CD8-positive, alpha-beta memory T cell (primary cell): ENCODE measurements around the gene DPYD. TPM values are rescaled to one million over a fixed set of nuclear protein-coding genes. Genes with fewer than 3 reads are reported as not detected.

ENCODE experiments used
- CTCF ChIA-PET: fragments of 350-600 bp; sonication (Branson Sonifier 250); formaldehyde crosslinking; loops from one replicate; lab custom pipeline; 2021; ENCODE audit warnings: antibody characterized with exemption; lab: Charles Lee
- POLR2A ChIA-PET: fragments of 350-600 bp; sonication (Branson Sonifier 250); formaldehyde crosslinking; loops from one replicate; lab custom pipeline; 2021; ENCODE audit warnings: antibody characterized with exemption; lab: Charles Lee
- DNase-seq, 5 donors: peaks; one replicate each; pipeline versions ENCODE4 v3.0.0 to v3.0.0-alpha.2; 2020 to 2022; ENCODE audit warnings: mixed read lengths in 1 of 5
- H3K27ac ChIP-seq: one replicate; pipeline ENCODE4 v1.7.0; 2013; ENCODE audit warnings: low read depth, mild to moderate bottlenecking, low read length, moderate library complexity
- H3K27me3 ChIP-seq: 2 replicates; pipeline ENCODE4 v1.7.0; 2013; ENCODE audit warnings: low read length, mild to moderate bottlenecking; ENCODE audit not compliant: insufficient read depth, poor library complexity, severe bottlenecking
- H3K36me3 ChIP-seq: 2 replicates; pipeline ENCODE4 v1.7.0; 2013; ENCODE audit warnings: mild to moderate bottlenecking, low read length, moderate library complexity; ENCODE audit not compliant: insufficient read depth
- H3K4me1 ChIP-seq: 2 replicates; pipeline ENCODE4 v1.7.0; 2013; ENCODE audit warnings: mild to moderate bottlenecking, low read length, moderate library complexity; ENCODE audit not compliant: insufficient read depth
- H3K4me3 ChIP-seq: 2 replicates; pipeline ENCODE4 v1.7.0; 2013; ENCODE audit warnings: mild to moderate bottlenecking, low read length
- H3K9me3 ChIP-seq: 2 replicates; pipeline ENCODE4 v1.7.0; 2013; ENCODE audit warnings: mild to moderate bottlenecking, low read length
- H3K27ac Mint-ChIP-seq, 8 donors: one replicate each; pipeline ENCODE4 v1.8.0; 2020 to 2021; ENCODE audit warnings: mixed read lengths in 8 of 8, mild to moderate bottlenecking in 6 of 8, inconsistent platforms in 3 of 8, moderate library complexity in 3 of 8
- H3K27me3 Mint-ChIP-seq, 2 donors: one replicate each; pipeline ENCODE4 v1.8.0; 2020 to 2021; ENCODE audit warnings: mixed read lengths in 2 of 2, mild to moderate bottlenecking in 1 of 2, moderate library complexity in 1 of 2
- H3K36me3 Mint-ChIP-seq, 3 donors: one replicate each; pipeline ENCODE4 v1.8.0; 2020 to 2021; ENCODE audit warnings: mixed read lengths in 3 of 3, inconsistent platforms in 1 of 3, mild to moderate bottlenecking in 1 of 3
- H3K4me1 Mint-ChIP-seq, 3 donors: one replicate each; pipeline ENCODE4 v1.8.0; 2020 to 2021; ENCODE audit warnings: mixed read lengths in 3 of 3, inconsistent platforms in 1 of 3, mild to moderate bottlenecking in 1 of 3
- H3K4me3 Mint-ChIP-seq, 7 donors: one replicate each; pipeline ENCODE4 v1.8.0; 2020 to 2021; ENCODE audit warnings: mixed read lengths in 7 of 7, mild to moderate bottlenecking in 6 of 7, moderate library complexity in 4 of 7, inconsistent platforms in 2 of 7
- H3K9me3 Mint-ChIP-seq, 5 donors: one replicate each; pipeline ENCODE4 v1.8.0; 2020 to 2022; ENCODE audit warnings: mixed read lengths in 5 of 5, mild to moderate bottlenecking in 3 of 5, moderate library complexity in 2 of 5, inconsistent platforms in 1 of 5
- polyA plus RNA-seq: library from polyadenylated mRNA; unstranded; fragments of 300-500 nt; fragmentation: Illumina TruSeq; gene quantifications from one replicate; pipeline ENCODE4 v1.2.3, GENCODE V29; 2021
- total RNA-seq, 2 experiments: library from RNA; stranded (reverse); gene quantifications; one replicate each; pipeline ENCODE4 v1.2.3, GENCODE V29; 2021

The DPYD gene
- total and polyA plus RNA-seq, 3 experiments from 2014 or later = 9.6 to 43.9 (median 10.3) TPM

DNA sequence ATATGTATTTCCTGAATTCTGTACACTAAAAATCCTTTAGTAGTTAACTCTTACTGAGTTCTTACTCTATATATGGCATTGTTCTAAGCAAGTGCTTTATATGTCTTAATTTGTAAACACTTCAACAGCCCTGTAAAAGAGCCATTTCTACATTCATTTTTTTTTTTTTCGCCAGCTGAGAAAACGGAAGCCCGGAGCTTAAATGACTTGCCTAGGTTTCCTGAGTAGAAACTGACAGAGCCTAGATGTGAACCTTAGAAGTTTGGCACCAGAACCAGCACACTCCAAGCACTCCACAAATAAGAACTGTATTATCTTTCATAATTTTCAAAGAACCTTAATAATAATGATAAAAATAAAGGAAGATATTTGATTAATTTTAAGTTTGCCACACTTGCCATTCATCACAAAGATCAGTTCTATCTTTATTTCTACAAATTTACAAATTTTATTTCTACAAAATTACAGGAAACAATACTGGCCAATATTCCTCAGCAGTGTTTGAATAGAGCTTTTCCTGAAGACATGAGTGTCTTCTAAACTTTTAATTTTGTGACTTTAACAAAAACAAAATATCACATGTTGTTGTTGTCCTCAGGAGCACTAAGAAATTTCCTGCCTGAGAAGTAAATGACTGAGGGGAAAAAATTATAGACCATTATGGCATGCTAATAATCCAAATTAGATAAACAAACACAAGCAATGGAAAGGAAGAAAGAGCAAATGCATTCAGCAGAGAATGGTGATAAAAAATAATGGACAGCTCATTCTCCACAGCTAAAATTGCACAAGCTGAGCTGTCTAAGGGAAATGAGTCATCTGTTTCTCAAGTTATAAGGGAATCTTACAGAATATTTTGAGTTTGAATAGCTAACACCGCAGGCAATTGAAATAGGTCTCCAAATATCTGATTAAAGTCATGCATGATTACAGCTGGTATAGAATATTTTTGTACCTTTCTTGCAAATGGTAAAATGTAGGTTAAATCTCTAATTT lies 71.2 kb downstream of the DPYD start:
- Mint-ChIP-seq H3K36me3 (peaks cover 4 to 16% (median 7%) of the 10 kb centered on the region in 3 donors), H3K9me3 (no peaks in the 10 kb centered on the region), H3K4me1 (peaks cover 17 to 40% (median 40%) of the 10 kb centered on the region in 3 donors), H3K27me3 (no peaks in the 10 kb centered on the region), H3K4me3 (peak overlapping the region in 1 of 7 donors; percentile 46), H3K27ac (peak overlapping the region in 1 of 8 donors; percentile 49)
- Histone ChIP-seq H3K4me3 (no peak overlapping the region), H3K36me3 (no peaks in the 10 kb centered on the region), H3K27ac (no peak overlapping the region), H3K9me3 (no peaks in the 10 kb centered on the region), H3K27me3 (no peaks in the 10 kb centered on the region), H3K4me1 (peaks cover 5% of the 10 kb centered on the region)
- CTCF ChIA-PET = interaction anchor here (1.2 kb wide), 1 partner anchor 25 kb away, joined by 3 read pairs; no protein-coding TSS in a partner anchor
- DNase-seq = no peak
- POLR2A ChIA-PET = no interaction called here

- Histone ChIP-seq H3K36me3 (no peaks in the 10 kb centered on the region), H3K27ac (no peak overlapping the region), H3K4me1 (peaks cover 5% of the 10 kb centered on the region), H3K4me3 (no peak overlapping the region), H3K9me3 (no peaks in the 10 kb centered on the region), H3K27me3 (no peaks in the 10 kb centered on the region)
- peaks cover 4 to 14% (median 6%) of the 10 kb centered on the region in 3 donors for H3K36me3 Mint-ChIP-seq
- no peaks in the 10 kb centered on the region for H3K27me3 Mint-ChIP-seq
- H3K9me3 Mint-ChIP-seq = no peaks in the 10 kb centered on the region
- no peak overlapping the region for H3K27ac Mint-ChIP-seq
- H3K4me1 Mint-ChIP-seq = peaks cover 14 to 19% (median 17%) of the 10 kb centered on the region in 3 donors
- no peak for DNase-seq
- ChIA-PET POLR2A (no interaction called here), CTCF (no interaction called here)
- no peak overlapping the region for H3K4me3 Mint-ChIP-seq
Measured at GRCh38 chr1:97845805-97846204, 75.0 kb downstream of the DPYD start.

- Mint-ChIP-seq H3K27ac (no peak overlapping the region), H3K9me3 (no peaks in the 10 kb centered on the region), H3K4me3 (no peak overlapping the region), H3K27me3 (no peaks in the 10 kb centered on the region), H3K36me3 (peaks cover 4 to 14% (median 7%) of the 10 kb centered on the region in 3 donors), H3K4me1 (peaks cover 5 to 9% (median 6%) of the 10 kb centered on the region in 3 donors)
- no peak overlapping the region for H3K27ac ChIP-seq
- no peaks in the 10 kb centered on the region for H3K36me3 ChIP-seq
- no peaks in the 10 kb centered on the region for H3K9me3 ChIP-seq
- peaks cover under 1% of the 10 kb centered on the region for H3K4me1 ChIP-seq
- no peak overlapping the region for H3K4me3 ChIP-seq
- DNase-seq = no peak
- ChIA-PET CTCF (no interaction called here), POLR2A (no interaction called here)
- no peaks in the 10 kb centered on the region for H3K27me3 ChIP-seq
Measured at GRCh38 chr1:97844552-97845089, 76.2 kb downstream of the DPYD start.

GRCh38 chr1:97841338-97841737 lies 79.5 kb downstream of the DPYD start:
- Histone ChIP-seq H3K4me3 (no peak overlapping the region), H3K27me3 (no peaks in the 10 kb centered on the region), H3K9me3 (no peaks in the 10 kb centered on the region), H3K36me3 (no peaks in the 10 kb centered on the region), H3K4me1 (no peaks in the 10 kb centered on the region), H3K27ac (no peak overlapping the region)
- Mint-ChIP-seq H3K27me3 (no peaks in the 10 kb centered on the region), H3K36me3 (peaks cover 3 to 16% (median 6%) of the 10 kb centered on the region in 3 donors), H3K9me3 (no peaks in the 10 kb centered on the region), H3K4me1 (peaks cover 4 to 11% (median 10%) of the 10 kb centered on the region in 3 donors), H3K27ac (no peak overlapping the region), H3K4me3 (no peak overlapping the region)
- POLR2A ChIA-PET = no interaction called here
- DNase-seq = no peak
- CTCF ChIA-PET = no interaction called here

GRCh38 chr1:97837161-97837560 lies 83.7 kb downstream of the DPYD start:
- H3K4me3 Mint-ChIP-seq = no peak overlapping the region

GRCh38 chr1:97834899-97835298 lies 85.9 kb downstream of the DPYD start:
- Mint-ChIP-seq H3K27me3 (no peaks in the 10 kb centered on the region), H3K4me1 (peaks cover 9 to 25% (median 23%) of the 10 kb centered on the region in 3 donors), H3K4me3 (no peak overlapping the region), H3K27ac (no peak overlapping the region), H3K9me3 (no peaks in the 10 kb centered on the region), H3K36me3 (peaks cover 0 to 2% (median 2%) of the 10 kb centered on the region in 3 donors)
- Histone ChIP-seq H3K4me3 (no peak overlapping the region), H3K27me3 (no peaks in the 10 kb centered on the region), H3K27ac (no peak overlapping the region), H3K9me3 (no peaks in the 10 kb centered on the region), H3K4me1 (no peaks in the 10 kb centered on the region), H3K36me3 (no peaks in the 10 kb centered on the region)
- ChIA-PET CTCF (no interaction called here), POLR2A (no interaction called here)
- no peak for DNase-seq

More at GRCh38 chr1:97837161-97837560, 83.7 kb downstream of the DPYD start:
- H3K9me3 Mint-ChIP-seq = no peaks in the 10 kb centered on the region
- no peaks in the 10 kb centered on the region for H3K27me3 ChIP-seq
- no peaks in the 10 kb centered on the region for H3K4me1 ChIP-seq
- no peaks in the 10 kb centered on the region for H3K9me3 ChIP-seq
- POLR2A ChIA-PET = no interaction called here
- DNase-seq = no peak
- H3K36me3 Mint-ChIP-seq = peaks cover 0 to 8% (median 2%) of the 10 kb centered on the region in 3 donors
- no peak overlapping the region for H3K27ac ChIP-seq
- H3K4me1 Mint-ChIP-seq = peaks cover 4 to 23% (median 21%) of the 10 kb centered on the region in 3 donors
- no peak overlapping the region for H3K4me3 ChIP-seq
- CTCF ChIA-PET = no interaction called here
- H3K27ac Mint-ChIP-seq = no peak overlapping the region
- H3K36me3 ChIP-seq = no peaks in the 10 kb centered on the region
- H3K27me3 Mint-ChIP-seq = no peaks in the 10 kb centered on the region

- Mint-ChIP-seq H3K4me1 (peaks cover 6 to 20% (median 20%) of the 10 kb centered on the region in 3 donors), H3K36me3 (peaks cover 0 to 2% (median 2%) of the 10 kb centered on the region in 3 donors), H3K9me3 (no peaks in the 10 kb centered on the region), H3K4me3 (no peak overlapping the region), H3K27ac (no peak overlapping the region), H3K27me3 (no peaks in the 10 kb centered on the region)
- Histone ChIP-seq H3K27me3 (no peaks in the 10 kb centered on the region), H3K36me3 (no peaks in the 10 kb centered on the region), H3K4me1 (no peaks in the 10 kb centered on the region), H3K9me3 (no peaks in the 10 kb centered on the region), H3K4me3 (no peak overlapping the region), H3K27ac (no peak overlapping the region)
- ChIA-PET CTCF (no interaction called here), POLR2A (no interaction called here)
- no peak for DNase-seq
Measured at GRCh38 chr1:97833881-97834280, 87.0 kb downstream of the DPYD start.

DNA sequence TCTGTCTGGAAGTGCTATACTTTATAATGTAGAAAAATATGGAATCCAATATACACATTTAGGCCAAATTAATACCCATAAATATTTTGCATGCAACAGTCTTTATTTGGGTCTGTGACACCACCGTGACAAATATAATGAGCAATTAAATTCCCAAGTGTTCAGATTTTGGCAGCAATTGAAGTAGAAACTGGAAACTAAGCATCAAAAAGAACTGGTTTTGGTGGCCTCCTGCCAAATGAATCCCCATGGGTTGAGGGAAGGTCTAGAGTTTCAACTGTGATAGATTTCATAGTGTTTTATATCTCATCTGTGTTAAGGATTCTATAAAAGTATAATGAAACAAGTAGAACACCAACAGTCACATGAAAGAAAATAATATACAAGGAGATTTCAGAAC lies 88.4 kb downstream of the DPYD start:
- no peak overlapping the region for H3K4me3 ChIP-seq
- H3K4me1 ChIP-seq = no peaks in the 10 kb centered on the region
- Mint-ChIP-seq H3K4me1 (peaks cover 6 to 20% (median 18%) of the 10 kb centered on the region in 3 donors), H3K27me3 (no peaks in the 10 kb centered on the region), H3K27ac (peak overlapping the region in 2 of 8 donors; percentile 3 to 35), H3K9me3 (no peaks in the 10 kb centered on the region), H3K36me3 (peaks cover 0 to 3% (median 2%) of the 10 kb centered on the region in 3 donors), H3K4me3 (no peak overlapping the region)
- H3K27ac ChIP-seq = no peak overlapping the region
- DNase-seq = no peak
- CTCF ChIA-PET = no interaction called here
- no peaks in the 10 kb centered on the region for H3K27me3 ChIP-seq
- no peaks in the 10 kb centered on the region for H3K9me3 ChIP-seq
- POLR2A ChIA-PET = interaction anchor here (0.6 kb wide), 1 partner anchor 10 kb away, joined by 4 read pairs; no protein-coding TSS in a partner anchor
- no peaks in the 10 kb centered on the region for H3K36me3 ChIP-seq
